HEK293 (cell line): ENCODE data around the gene RBBP5.

Source experiments
- CTCF ChIA-PET: fragments of 350-600 bp; formaldehyde crosslinking; extraction: SDS; loops from one replicate; lab custom pipeline; 2021; ENCODE audit warnings: antibody characterized with exemption; lab: Yijun Ruan, JAX
- POLR2A ChIA-PET: fragments of 300-600 bp; formaldehyde crosslinking; extraction: SDS; loops from one replicate; lab custom pipeline; 2020; ENCODE audit warnings: antibody characterized with exemption, inconsistent platforms; lab: Yijun Ruan, JAX
- H3K27ac ChIP-seq: fragments of 200-500 bp; sonication (Bioruptor generic); 2 replicates; pipeline ENCODE4 v1.5.1; 2014; ENCODE audit warnings: low read depth, low read length, control low read depth, inconsistent platforms; ENCODE audit errors: extremely low read depth
- H3K36me3 ChIP-seq, 2 experiments: fragments of 200-500 bp in 1 of 2; sonication (Bioruptor generic) in 1 of 2; 1 replicate in 1 of 2; 2 replicates in 1 of 2; pipeline ENCODE4 v1.5.1; 2014 to 2017; ENCODE audit warnings: inconsistent platforms in 2 of 2, low read length in 2 of 2; ENCODE audit not compliant: control insufficient read depth in 2 of 2, insufficient read depth in 1 of 2
- H3K4me1 ChIP-seq: fragments of 200-500 bp; sonication (Bioruptor generic); 2 replicates; pipeline ENCODE4 v1.5.1; 2014; ENCODE audit warnings: mild to moderate bottlenecking, low read length, inconsistent platforms; ENCODE audit not compliant: control insufficient read depth, insufficient read depth
- H3K4me3 ChIP-seq: 2 replicates; pipeline ENCODE4 v1.5.1; 2011; ENCODE audit warnings: low read depth, mild to moderate bottlenecking, control low read depth, low read length, moderate library complexity
- H3K9me3 ChIP-seq: fragments of 200-500 bp; sonication (Bioruptor generic); 2 replicates; pipeline ENCODE4 v1.5.1; 2014; ENCODE audit warnings: low read depth, low read length, inconsistent platforms; ENCODE audit not compliant: control insufficient read depth, insufficient read depth
- ATF2 ChIP-seq: fragments of 450-650 bp; formaldehyde crosslinking; IDR thresholded peaks from 2 replicates; pipeline ENCODE4 v1.5.1; 2016; ENCODE audit warnings: missing biosample characterization, missing genetic modification characterization, low read depth
- BCL11B ChIP-seq: fragments of 450-650 bp; formaldehyde crosslinking; IDR thresholded peaks from 2 replicates; pipeline ENCODE4 v1.5.1; 2016; ENCODE audit warnings: low read depth, missing biosample characterization, missing genetic modification characterization
- CTCF ChIP-seq: fragments of 450-650 bp; formaldehyde crosslinking; IDR thresholded peaks from 2 replicates; pipeline ENCODE4 v1.5.1; 2016; ENCODE audit warnings: missing biosample characterization, missing genetic modification characterization
- ELK4 ChIP-seq: IDR thresholded peaks from 2 replicates; pipeline ENCODE4 v1.6.1; 2011; ENCODE audit warnings: mild to moderate bottlenecking, low read depth, low read length, borderline replicate concordance
- GLI2 ChIP-seq: fragments of 450-650 bp; formaldehyde crosslinking; IDR thresholded peaks from 2 replicates; pipeline ENCODE4; 2017; ENCODE audit warnings: missing biosample characterization, missing genetic modification characterization, low read depth, borderline replicate concordance
- GLI4 ChIP-seq: fragments of 450-650 bp; formaldehyde crosslinking; IDR thresholded peaks from 2 replicates; pipeline ENCODE4 v1.5.1; 2016; ENCODE audit warnings: missing biosample characterization, missing genetic modification characterization
- GLIS2 ChIP-seq: fragments of 450-650 bp; formaldehyde crosslinking; IDR thresholded peaks from 2 replicates; pipeline ENCODE4 v1.5.1; 2016; ENCODE audit warnings: missing biosample characterization, missing genetic modification characterization
- KLF16 ChIP-seq: fragments of 450-650 bp; formaldehyde crosslinking; IDR thresholded peaks from 2 replicates; pipeline ENCODE4 v1.5.1; 2017; ENCODE audit warnings: missing biosample characterization, missing genetic modification characterization
- MZF1 ChIP-seq: fragments of 450-650 bp; formaldehyde crosslinking; IDR thresholded peaks from 2 replicates; pipeline ENCODE4 v1.5.1; 2017; ENCODE audit warnings: missing biosample characterization, missing genetic modification characterization, borderline replicate concordance
- OVOL3 ChIP-seq: fragments of 450-650 bp; formaldehyde crosslinking; IDR thresholded peaks from 2 replicates; pipeline ENCODE4 v1.5.1; 2016; ENCODE audit warnings: missing biosample characterization, missing genetic modification characterization
- PRDM2 ChIP-seq: fragments of 450-650 bp; formaldehyde crosslinking; IDR thresholded peaks from 2 replicates; pipeline ENCODE4 v1.5.1; 2016; ENCODE audit warnings: missing biosample characterization, missing genetic modification characterization, borderline replicate concordance
- REPIN1 ChIP-seq: fragments of 450-650 bp; formaldehyde crosslinking; IDR thresholded peaks from 2 replicates; pipeline ENCODE4 v1.5.1; 2017; ENCODE audit warnings: missing biosample characterization, missing genetic modification characterization, low read depth
- ZNF121 ChIP-seq: fragments of 450-650 bp; formaldehyde crosslinking; IDR thresholded peaks from 2 replicates; pipeline ENCODE4 v1.5.1; 2016; ENCODE audit warnings: missing biosample characterization, missing genetic modification characterization
- ZNF148 ChIP-seq: fragments of 450-650 bp; formaldehyde crosslinking; IDR thresholded peaks from 2 replicates; pipeline ENCODE4 v1.5.0; 2017; ENCODE audit warnings: missing biosample characterization, missing genetic modification characterization, borderline replicate concordance
- ZNF510 ChIP-seq: fragments of 450-650 bp; formaldehyde crosslinking; IDR thresholded peaks from 2 replicates; pipeline ENCODE4 v1.5.1; 2018; ENCODE audit warnings: mild to moderate bottlenecking, missing genetic modification characterization, missing biosample characterization; ENCODE audit not compliant: insufficient replicate concordance
- ZNF529 ChIP-seq: fragments of 450-650 bp; formaldehyde crosslinking; IDR thresholded peaks from 2 replicates; pipeline ENCODE4 v1.5.1; 2017; ENCODE audit warnings: missing genetic modification characterization, missing biosample characterization; ENCODE audit not compliant: insufficient replicate concordance
- ZNF596 ChIP-seq: fragments of 450-650 bp; IDR thresholded peaks from 2 replicates; pipeline ENCODE4 v1.5.0; 2018; ENCODE audit warnings: missing biosample characterization, mild to moderate bottlenecking, missing genetic modification characterization, moderate library complexity
- ZNF645 ChIP-seq: fragments of 450-650 bp; formaldehyde crosslinking; IDR thresholded peaks from 2 replicates; pipeline ENCODE4; 2016; ENCODE audit warnings: missing biosample characterization, missing genetic modification characterization
- ZNF701 ChIP-seq: fragments of 450-650 bp; formaldehyde crosslinking; IDR thresholded peaks from 2 replicates; pipeline ENCODE4 v1.5.1; 2016; ENCODE audit warnings: missing biosample characterization, missing genetic modification characterization
- ZNF76 ChIP-seq: fragments of 450-650 bp; formaldehyde crosslinking; IDR thresholded peaks from 2 replicates; pipeline ENCODE4; 2016; ENCODE audit warnings: low read depth, missing biosample characterization, missing genetic modification characterization, borderline replicate concordance
- ZNF776 ChIP-seq: fragments of 450-650 bp; formaldehyde crosslinking; IDR thresholded peaks from 2 replicates; pipeline ENCODE4 v1.5.0; 2017; ENCODE audit warnings: missing biosample characterization, missing genetic modification characterization, borderline replicate concordance

RBBP5 gene

GRCh38 chr1:205065666-205066065, 56.1 kb downstream of the RBBP5 start:
- Histone ChIP-seq H3K9me3 (no peaks in the 10 kb centered on the region), H3K4me1 (no peaks in the 10 kb centered on the region), H3K27ac (no peak overlapping the region), H3K4me3 (no peak overlapping the region), H3K36me3 (no peaks in the 10 kb centered on the region)
- ChIA-PET CTCF (interaction anchor here (0.5 to 1.2 kb wide), 5 partner anchors 14 to 1396 kb away, joined by 3 to 8 read pairs (median 3); no protein-coding TSS in a partner anchor), POLR2A (no interaction called here)
- TF ChIP-seq BCL11B (tag by site-specific recombination): no peak
- no peak for TF ChIP-seq MZF1 (tag by site-specific recombination)
- no peak for TF ChIP-seq ZNF121
- TF ChIP-seq PRDM2: no peak
- TF ChIP-seq OVOL3: no peak
- no peak for TF ChIP-seq ELK4
- TF ChIP-seq ZNF645: no peak
- TF ChIP-seq KLF16: no peak
- TF ChIP-seq CTCF (tag by site-specific recombination): no peak

GRCh38 chr1:205064741-205065316, 56.9 kb downstream of the RBBP5 start:
- POLR2A ChIA-PET: no interaction called here
- CTCF ChIA-PET: interaction anchor here (0.6 kb wide), 1 partner anchor 15 kb away, joined by 3 read pairs; no protein-coding TSS in a partner anchor
- no peak overlapping the region for H3K27ac ChIP-seq
- H3K4me1 ChIP-seq: no peaks in the 10 kb centered on the region
- no peaks in the 10 kb centered on the region for H3K36me3 ChIP-seq
- H3K4me3 ChIP-seq: no peak overlapping the region
- no peaks in the 10 kb centered on the region for H3K9me3 ChIP-seq
- TF ChIP-seq GLI2 (tag by site-specific recombination) (no peak), ZNF510 (tag by site-specific recombination) (no peak), ZNF529 (tag by site-specific recombination) (no peak), ATF2 (no peak), GLI4 (tag by site-specific recombination) (no peak), ZNF148 (tag by site-specific recombination) (no peak), GLIS2 (no peak), REPIN1 (no peak), ZNF701 (tag by site-specific recombination) (no peak), ZNF596 (tag by site-specific recombination) (no peak), ZNF76 (tag by site-specific recombination) (no peak), ZNF776 (tag by site-specific recombination) (no peak)
